Panc1 (cell line): ENCODE data around the gene GMPR.

Experiments used
- POLR2AphosphoS5 ChIP-seq: IDR thresholded peaks from 2 replicates; pipeline ENCODE4 v1.6.1; 2012; ENCODE audit warnings: mild to moderate bottlenecking, low read depth, low read length, moderate library complexity
- TF ChIP-seq, protein P1 (sequence below): fragments of 450-650 bp; IDR thresholded peaks from 2 replicates; pipeline ENCODE4 v1.5.1; 2017; ENCODE audit warnings: mild to moderate bottlenecking
- TF ChIP-seq, protein P2 (sequence below), 2 experiments: IDR thresholded peaks; 2 replicates each; pipeline ENCODE4 v1.6.1; 2011 to 2012; ENCODE audit warnings: low read depth in 2 of 2, control low read depth in 1 of 2, low read length in 1 of 2, mild to moderate bottlenecking in 1 of 2, moderate library complexity in 1 of 2; ENCODE audit not compliant: insufficient read depth in 1 of 2

GRCh38 chr6:16320533-16321340, 82.3 kb downstream of the GMPR start:
- TF ChIP-seq, protein P1, sequence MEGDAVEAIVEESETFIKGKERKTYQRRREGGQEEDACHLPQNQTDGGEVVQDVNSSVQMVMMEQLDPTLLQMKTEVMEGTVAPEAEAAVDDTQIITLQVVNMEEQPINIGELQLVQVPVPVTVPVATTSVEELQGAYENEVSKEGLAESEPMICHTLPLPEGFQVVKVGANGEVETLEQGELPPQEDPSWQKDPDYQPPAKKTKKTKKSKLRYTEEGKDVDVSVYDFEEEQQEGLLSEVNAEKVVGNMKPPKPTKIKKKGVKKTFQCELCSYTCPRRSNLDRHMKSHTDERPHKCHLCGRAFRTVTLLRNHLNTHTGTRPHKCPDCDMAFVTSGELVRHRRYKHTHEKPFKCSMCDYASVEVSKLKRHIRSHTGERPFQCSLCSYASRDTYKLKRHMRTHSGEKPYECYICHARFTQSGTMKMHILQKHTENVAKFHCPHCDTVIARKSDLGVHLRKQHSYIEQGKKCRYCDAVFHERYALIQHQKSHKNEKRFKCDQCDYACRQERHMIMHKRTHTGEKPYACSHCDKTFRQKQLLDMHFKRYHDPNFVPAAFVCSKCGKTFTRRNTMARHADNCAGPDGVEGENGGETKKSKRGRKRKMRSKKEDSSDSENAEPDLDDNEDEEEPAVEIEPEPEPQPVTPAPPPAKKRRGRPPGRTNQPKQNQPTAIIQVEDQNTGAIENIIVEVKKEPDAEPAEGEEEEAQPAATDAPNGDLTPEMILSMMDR = no peak
- TF ChIP-seq POLR2AphosphoS5 = no peak
- TF ChIP-seq, protein P2, sequence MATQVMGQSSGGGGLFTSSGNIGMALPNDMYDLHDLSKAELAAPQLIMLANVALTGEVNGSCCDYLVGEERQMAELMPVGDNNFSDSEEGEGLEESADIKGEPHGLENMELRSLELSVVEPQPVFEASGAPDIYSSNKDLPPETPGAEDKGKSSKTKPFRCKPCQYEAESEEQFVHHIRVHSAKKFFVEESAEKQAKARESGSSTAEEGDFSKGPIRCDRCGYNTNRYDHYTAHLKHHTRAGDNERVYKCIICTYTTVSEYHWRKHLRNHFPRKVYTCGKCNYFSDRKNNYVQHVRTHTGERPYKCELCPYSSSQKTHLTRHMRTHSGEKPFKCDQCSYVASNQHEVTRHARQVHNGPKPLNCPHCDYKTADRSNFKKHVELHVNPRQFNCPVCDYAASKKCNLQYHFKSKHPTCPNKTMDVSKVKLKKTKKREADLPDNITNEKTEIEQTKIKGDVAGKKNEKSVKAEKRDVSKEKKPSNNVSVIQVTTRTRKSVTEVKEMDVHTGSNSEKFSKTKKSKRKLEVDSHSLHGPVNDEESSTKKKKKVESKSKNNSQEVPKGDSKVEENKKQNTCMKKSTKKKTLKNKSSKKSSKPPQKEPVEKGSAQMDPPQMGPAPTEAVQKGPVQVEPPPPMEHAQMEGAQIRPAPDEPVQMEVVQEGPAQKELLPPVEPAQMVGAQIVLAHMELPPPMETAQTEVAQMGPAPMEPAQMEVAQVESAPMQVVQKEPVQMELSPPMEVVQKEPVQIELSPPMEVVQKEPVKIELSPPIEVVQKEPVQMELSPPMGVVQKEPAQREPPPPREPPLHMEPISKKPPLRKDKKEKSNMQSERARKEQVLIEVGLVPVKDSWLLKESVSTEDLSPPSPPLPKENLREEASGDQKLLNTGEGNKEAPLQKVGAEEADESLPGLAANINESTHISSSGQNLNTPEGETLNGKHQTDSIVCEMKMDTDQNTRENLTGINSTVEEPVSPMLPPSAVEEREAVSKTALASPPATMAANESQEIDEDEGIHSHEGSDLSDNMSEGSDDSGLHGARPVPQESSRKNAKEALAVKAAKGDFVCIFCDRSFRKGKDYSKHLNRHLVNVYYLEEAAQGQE (IDR thresholded peaks at IDR 0.05; ENCODE audit: insufficient read depth in 1 of 2, low read depth in 2 of 2, low read length in 1 of 2) = no peak
